Stimulated activated CD8-positive, alpha-beta memory T cell treated with anti-CD3 and anti-CD28 coated beads, Interleukin-7, amount 100 ng/mL, for 48 hours (primary cell): ENCODE data around the gene OR11H1.
"Not testable (repeated sequence)": the region's sequence is repeated elsewhere in the genome, so short reads cannot be mapped to it uniquely, and the experiment has no call there.

Source experiments
- DNase-seq, 2 donors: peaks; one replicate each; pipeline ENCODE4 v3.0.0-alpha.2; 2020; ENCODE audit warnings: low read depth in 1 of 2; ENCODE audit errors: extremely low read depth in 1 of 2

Gene OR11H1, protein sequence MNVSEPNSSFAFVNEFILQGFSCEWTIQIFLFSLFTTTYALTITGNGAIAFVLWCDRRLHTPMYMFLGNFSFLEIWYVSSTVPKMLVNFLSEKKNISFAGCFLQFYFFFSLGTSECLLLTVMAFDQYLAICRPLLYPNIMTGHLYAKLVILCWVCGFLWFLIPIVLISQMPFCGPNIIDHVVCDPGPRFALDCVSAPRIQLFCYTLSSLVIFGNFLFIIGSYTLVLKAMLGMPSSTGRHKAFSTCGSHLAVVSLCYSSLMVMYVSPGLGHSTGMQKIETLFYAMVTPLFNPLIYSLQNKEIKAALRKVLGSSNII

GRCh38 chr22:15527892-15528291, at the start of gene OR11H1:
Gene OR11H1 (plus strand): TSS chr22:15528192. CDS start chr22:15528192, 0 bp downstream.
- not testable (repeated sequence) for DNase-seq

- DNase-seq = not testable (repeated sequence)
These were observed 18.0 kb upstream of the OR11H1 start for GRCh38 chr22:15509967-15510366.

GRCh38 chr22:15515896-15516295, 12.1 kb upstream of the OR11H1 start:
- DNase-seq = not testable (repeated sequence)

GRCh38 chr22:15553767-15554166, 25.8 kb downstream of the OR11H1 start:
- DNase-seq = not testable (repeated sequence)

GRCh38 chr22:15563461-15563860, 35.5 kb downstream of the OR11H1 start:
- DNase-seq = not testable (repeated sequence)

DNA sequence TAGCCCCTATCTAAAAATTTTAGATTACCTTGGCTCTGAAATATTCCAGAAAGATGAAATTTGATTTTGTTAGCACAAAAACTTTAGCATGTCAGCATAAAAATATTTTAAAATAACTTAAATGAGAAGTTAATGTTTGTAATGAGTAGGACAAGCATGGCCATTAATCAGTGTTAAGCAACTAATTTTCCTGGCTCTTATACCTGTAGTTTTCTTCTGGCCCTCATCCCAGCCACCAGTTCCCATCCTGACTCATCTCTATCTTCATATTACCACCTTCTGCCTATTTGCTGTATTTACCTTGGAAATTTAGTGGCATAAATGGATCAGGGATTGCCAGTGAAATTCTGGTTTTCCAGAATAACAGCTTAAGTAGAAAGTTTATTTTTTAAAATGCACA, 37.1 kb downstream of the OR11H1 start:
- DNase-seq = not testable (repeated sequence)
